Smooth muscle cell (in vitro differentiated cells): ENCODE measurements around the gene CFAP54. TPM values are rescaled to one million over a fixed set of nuclear protein-coding genes. Genes with fewer than 3 reads are reported as not detected.

ENCODE experiments used
- DNase-seq: peaks from one replicate; lab custom pipeline; 2025; ENCODE audit not compliant: unreplicated experiment; lab: John Stamatoyannopoulos, UW
- H2AFZ ChIP-seq: fragments of 200-600 bp; sonication (generic); 2 replicates; pipeline ENCODE4 v1.6.0; 2016; ENCODE audit warnings: antibody characterized with exemption, low read depth, mild to moderate bottlenecking
- H3F3A ChIP-seq: fragments of 200-600 bp; sonication (generic); 2 replicates; pipeline ENCODE4 v1.6.0; 2017; ENCODE audit warnings: antibody characterized with exemption, low read depth
- H3K27ac ChIP-seq: fragments of 200-600 bp; sonication (generic); 2 replicates; pipeline ENCODE4 v1.5.1; 2016; ENCODE audit warnings: low read depth, mild to moderate bottlenecking
- H3K27me3 ChIP-seq: fragments of 200-600 bp; sonication (generic); 2 replicates; pipeline ENCODE4 v1.6.1; 2016; ENCODE audit warnings: low read depth, mild to moderate bottlenecking
- H3K36me3 ChIP-seq: fragments of 200-600 bp; sonication (generic); 2 replicates; pipeline ENCODE4 v1.5.1; 2016; ENCODE audit warnings: low read depth
- H3K4me1 ChIP-seq: fragments of 200-600 bp; sonication (generic); 2 replicates; pipeline ENCODE4 v1.5.1; 2016; ENCODE audit warnings: low read depth
- H3K4me2 ChIP-seq: fragments of 200-600 bp; sonication (generic); 2 replicates; pipeline ENCODE4 v1.6.0; 2016; ENCODE audit warnings: mild to moderate bottlenecking
- H3K4me3 ChIP-seq: fragments of 200-600 bp; sonication (generic); 2 replicates; pipeline ENCODE4 v1.5.1; 2016; ENCODE audit warnings: mild to moderate bottlenecking
- H3K79me2 ChIP-seq: fragments of 200-600 bp; sonication (generic); 2 replicates; pipeline ENCODE4 v1.6.0; 2016; ENCODE audit warnings: low read depth, mild to moderate bottlenecking
- H3K9ac ChIP-seq: fragments of 200-600 bp; sonication (generic); 2 replicates; pipeline ENCODE4 v1.6.0; 2016; ENCODE audit warnings: low read depth
- H3K9me3 ChIP-seq: fragments of 200-600 bp; sonication (generic); replicated peaks from 2 replicates; pipeline ENCODE4 v1.5.1; 2016; ENCODE audit warnings: low read depth
- H4K20me1 ChIP-seq: fragments of 200-600 bp; sonication (generic); 2 replicates; pipeline ENCODE4 v1.6.0; 2016; ENCODE audit warnings: low read depth
- CTCF ChIP-seq: fragments of 200-600 bp; sonication (generic); IDR thresholded peaks from 2 replicates; pipeline ENCODE4 v1.5.1; 2017; ENCODE audit warnings: borderline replicate concordance, mild to moderate bottlenecking, antibody characterized with exemption; ENCODE audit not compliant: insufficient read depth, poor library complexity, severe bottlenecking
- WGBS: methylation state at CpG from one replicate; pipeline ENCODE4 v1.1.7; 2016; ENCODE audit warnings: low lambda C conversion rate; 5-methylcytosine and 5-hydroxymethylcytosine counted together
- polyA plus RNA-seq: library from polyadenylated mRNA; unstranded; fragments of >200 nt; fragmentation: Nextera tagmentation; extraction: Ambion mirVana; gene quantifications from 2 replicates; pipeline ENCODE4 v1.2.1, GENCODE V29; 2016
- total RNA-seq: library from RNA; depleted of rRNA; stranded (reverse); fragments of >200 nt; gene quantifications from 2 replicates; pipeline ENCODE4 v1.2.3, GENCODE V29; 2014

The CFAP54 gene
- total and polyA plus RNA-seq, 2 experiments from 2014 or later = 0.35 to 0.67 TPM

GRCh38 chr12:96766232-96766631, 276.9 kb downstream of the CFAP54 start:
- 72% methylated on average over 3 of the region's 3 CpGs for whole genome bisulfite sequencing
- H4K20me1 ChIP-seq = no peaks in the 10 kb centered on the region
- no peak for DNase-seq
- no peak overlapping the region for H3K4me3 ChIP-seq
- H3K27me3 ChIP-seq = no peaks in the 10 kb centered on the region
- no peaks in the 10 kb centered on the region for H3K9me3 ChIP-seq
- no peak for TF ChIP-seq CTCF
- H3K4me2 ChIP-seq = no peak overlapping the region
- H3K36me3 ChIP-seq = no peaks in the 10 kb centered on the region
- no peak overlapping the region for H3K27ac ChIP-seq
- no peak overlapping the region for H2AFZ ChIP-seq
- H3K79me2 ChIP-seq = no peaks in the 10 kb centered on the region
- H3K4me1 ChIP-seq = no peaks in the 10 kb centered on the region
- no peak overlapping the region for H3K9ac ChIP-seq
- no peaks in the 10 kb centered on the region for H3F3A ChIP-seq

- H3K9me3 ChIP-seq = no peaks in the 10 kb centered on the region
- H3K79me2 ChIP-seq = no peaks in the 10 kb centered on the region
- H3F3A ChIP-seq = no peaks in the 10 kb centered on the region
- H4K20me1 ChIP-seq = no peaks in the 10 kb centered on the region
- DNase-seq = no peak
- no peak overlapping the region for H3K9ac ChIP-seq
- no peak for TF ChIP-seq CTCF
- H3K36me3 ChIP-seq = no peaks in the 10 kb centered on the region
- no peak overlapping the region for H2AFZ ChIP-seq
- no peak overlapping the region for H3K4me3 ChIP-seq
- no peak overlapping the region for H3K27ac ChIP-seq
- WGBS = 93% methylated on average over 7 of the region's 7 CpGs
- no peaks in the 10 kb centered on the region for H3K27me3 ChIP-seq
- no peak overlapping the region for H3K4me2 ChIP-seq
- H3K4me1 ChIP-seq = no peaks in the 10 kb centered on the region
Measured at GRCh38 chr12:96769400-96769799, 280.0 kb downstream of the CFAP54 start.

- H3K27me3 ChIP-seq = no peaks in the 10 kb centered on the region
- no peak overlapping the region for H2AFZ ChIP-seq
- no peaks in the 10 kb centered on the region for H3K4me1 ChIP-seq
- DNase-seq = no peak
- no peak overlapping the region for H3K4me2 ChIP-seq
- H3F3A ChIP-seq = no peaks in the 10 kb centered on the region
- no peaks in the 10 kb centered on the region for H3K36me3 ChIP-seq
- 83% methylated on average over 3 of the region's 3 CpGs for WGBS
- no peaks in the 10 kb centered on the region for H3K9me3 ChIP-seq
- no peaks in the 10 kb centered on the region for H3K79me2 ChIP-seq
- no peak for TF ChIP-seq CTCF
- no peaks in the 10 kb centered on the region for H4K20me1 ChIP-seq
- H3K4me3 ChIP-seq = no peak overlapping the region
- no peak overlapping the region for H3K9ac ChIP-seq
- H3K27ac ChIP-seq = no peak overlapping the region
Measured at GRCh38 chr12:96770219-96771102, 281.1 kb downstream of the CFAP54 start.

GRCh38 chr12:96773031-96773430, 283.7 kb downstream of the CFAP54 start:
- no peak overlapping the region for H3K4me3 ChIP-seq
- DNase-seq = no peak
- no peak overlapping the region for H3K9ac ChIP-seq
- TF ChIP-seq CTCF = no peak
- no peak overlapping the region for H2AFZ ChIP-seq
- H3F3A ChIP-seq = no peaks in the 10 kb centered on the region
- H3K4me2 ChIP-seq = no peak overlapping the region
- H3K4me1 ChIP-seq = no peaks in the 10 kb centered on the region
- no peaks in the 10 kb centered on the region for H3K36me3 ChIP-seq
- H3K79me2 ChIP-seq = no peaks in the 10 kb centered on the region
- 94% methylated on average over 2 of the region's 2 CpGs for WGBS
- H4K20me1 ChIP-seq = no peaks in the 10 kb centered on the region
- no peaks in the 10 kb centered on the region for H3K9me3 ChIP-seq
- H3K27me3 ChIP-seq = no peaks in the 10 kb centered on the region
- H3K27ac ChIP-seq = no peak overlapping the region
